GM23338 (cell line): ENCODE results near the gene MTHFD1L. TPM values are rescaled to one million over a fixed set of nuclear protein-coding genes. Genes with fewer than 3 reads are reported as not detected.

ENCODE experiments used
- ATAC-seq: fragments of 200-7000 bp; cut with Tn5 transposase; 3 replicates; pipeline ENCODE4 v1.9.1; 2020
- DNase-seq: peaks from one replicate; pipeline ENCODE4 v3.0.0-alpha.2; 2015; ENCODE audit warnings: low spot score
- H2AFZ ChIP-seq: fragments of 200-600 bp; sonication (generic); 2 replicates; pipeline ENCODE4 v1.8.0; 2016; ENCODE audit warnings: antibody characterized with exemption, mild to moderate bottlenecking, moderate library complexity
- H3F3A ChIP-seq: fragments of 200-600 bp; sonication (generic); replicated peaks from 2 replicates; pipeline ENCODE4 v1.8.0; 2017; ENCODE audit warnings: antibody characterized with exemption, mixed run types, low read depth
- H3K27ac ChIP-seq: fragments of 200-600 bp; sonication (generic); 2 replicates; pipeline ENCODE4 v1.6.1; 2016; ENCODE audit warnings: low read depth
- H3K27me3 ChIP-seq: fragments of 200-600 bp; sonication (generic); 2 replicates; pipeline ENCODE4 v1.8.0; 2016; ENCODE audit warnings: mild to moderate bottlenecking, mixed run types, moderate library complexity; ENCODE audit not compliant: insufficient read depth
- H3K36me3 ChIP-seq: fragments of 200-600 bp; sonication (generic); 2 replicates; pipeline ENCODE4 v1.8.0; 2016; ENCODE audit warnings: mild to moderate bottlenecking; ENCODE audit not compliant: insufficient read depth
- H3K4me1 ChIP-seq: fragments of 200-600 bp; sonication (generic); 2 replicates; pipeline ENCODE4 v1.8.0; 2016; ENCODE audit warnings: mild to moderate bottlenecking, moderate library complexity; ENCODE audit not compliant: insufficient read depth
- H3K4me2 ChIP-seq: fragments of 200-600 bp; sonication (generic); 2 replicates; pipeline ENCODE4 v1.7.1; 2017; ENCODE audit warnings: mixed run types
- H3K4me3 ChIP-seq: fragments of 200-600 bp; sonication (generic); 2 replicates; pipeline ENCODE4 v1.6.1; 2016; ENCODE audit warnings: mixed run types
- H3K79me2 ChIP-seq: fragments of 200-600 bp; sonication (generic); replicated peaks from 2 replicates; pipeline ENCODE4 v1.8.0; 2017; ENCODE audit warnings: mild to moderate bottlenecking; ENCODE audit not compliant: insufficient read depth
- H3K9me2 ChIP-seq: fragments of 200-600 bp; sonication (generic); 2 replicates; pipeline ENCODE4 v1.8.0; 2017; ENCODE audit not compliant: insufficient read depth
- H4K20me1 ChIP-seq: fragments of 200-600 bp; sonication (generic); replicated peaks from 2 replicates; pipeline ENCODE4 v1.8.0; 2017; ENCODE audit warnings: mild to moderate bottlenecking; ENCODE audit not compliant: insufficient read depth
- H3K27ac Mint-ChIP-seq: 2 replicates; pipeline ENCODE4 v1.8.0; 2020; ENCODE audit warnings: inconsistent platforms, mild to moderate bottlenecking, moderate library complexity, mixed read lengths
- H3K27me3 Mint-ChIP-seq: 3 replicates; pipeline ENCODE4 v1.8.0; 2022; ENCODE audit warnings: low read depth, mild to moderate bottlenecking, moderate library complexity, mixed read lengths, inconsistent platforms; ENCODE audit not compliant: insufficient read depth, poor library complexity
- H3K36me3 Mint-ChIP-seq: 3 replicates; pipeline ENCODE4 v1.8.0; 2021; ENCODE audit warnings: low read depth, mild to moderate bottlenecking, inconsistent platforms, moderate library complexity, mixed read lengths
- H3K4me1 Mint-ChIP-seq: 3 replicates; pipeline ENCODE4 v1.8.0; 2020; ENCODE audit warnings: mild to moderate bottlenecking, inconsistent platforms, mixed read lengths
- H3K4me3 Mint-ChIP-seq: 3 replicates; pipeline ENCODE4 v1.8.0; 2021; ENCODE audit warnings: moderate library complexity, mild to moderate bottlenecking, inconsistent platforms, mixed read lengths
- H3K9me3 Mint-ChIP-seq: 3 replicates; pipeline ENCODE4 v1.8.0; 2020; ENCODE audit warnings: moderate library complexity, mild to moderate bottlenecking, inconsistent platforms, mixed read lengths
- JUNB ChIP-seq: IDR thresholded peaks from one replicate; pipeline ENCODE4 v1.6.1; 2016; ENCODE audit warnings: antibody characterized with exemption; ENCODE audit not compliant: unreplicated experiment
- polyA plus RNA-seq: library from polyadenylated mRNA; unstranded; fragments of >200 nt; fragmentation: Nextera tagmentation; extraction: Ambion mirVana; gene quantifications from 2 replicates; pipeline ENCODE4 v1.2.1, GENCODE V29; 2016
- total RNA-seq: library from RNA; depleted of rRNA; stranded (reverse); fragments of >200 nt; shearing (Covaris generic); gene quantifications from 2 replicates; pipeline ENCODE4 v1.2.3, GENCODE V29; 2014
- TF ChIP-seq, protein P1 (sequence below), 2 experiments: fragments of 200-600 bp in 1 of 2; sonication (generic) in 1 of 2; conservative IDR thresholded peaks; 2 replicates each; pipeline versions ENCODE4 v1.5.1 to v1.6.1; 2016 to 2017; ENCODE audit warnings: antibody characterized with exemption in 2 of 2, low read depth in 2 of 2, mild to moderate bottlenecking in 2 of 2, moderate library complexity in 1 of 2
- TF ChIP-seq, protein P2 (sequence below): IDR thresholded peaks from one replicate; pipeline ENCODE4 v1.6.1; 2018; ENCODE audit warnings: antibody characterized with exemption; ENCODE audit not compliant: unreplicated experiment
- TF ChIP-seq, protein P3 (sequence below): fragments of 250-450 bp; sonication (Bioruptor Pico); IDR thresholded peaks from 2 replicates; pipeline ENCODE4 v1.5.0; 2020; ENCODE audit warnings: mild to moderate bottlenecking, moderate library complexity

MTHFD1L gene
- total and polyA plus RNA-seq, 2 experiments from 2014 or later = 53.2 to 66.8 TPM

DNA sequence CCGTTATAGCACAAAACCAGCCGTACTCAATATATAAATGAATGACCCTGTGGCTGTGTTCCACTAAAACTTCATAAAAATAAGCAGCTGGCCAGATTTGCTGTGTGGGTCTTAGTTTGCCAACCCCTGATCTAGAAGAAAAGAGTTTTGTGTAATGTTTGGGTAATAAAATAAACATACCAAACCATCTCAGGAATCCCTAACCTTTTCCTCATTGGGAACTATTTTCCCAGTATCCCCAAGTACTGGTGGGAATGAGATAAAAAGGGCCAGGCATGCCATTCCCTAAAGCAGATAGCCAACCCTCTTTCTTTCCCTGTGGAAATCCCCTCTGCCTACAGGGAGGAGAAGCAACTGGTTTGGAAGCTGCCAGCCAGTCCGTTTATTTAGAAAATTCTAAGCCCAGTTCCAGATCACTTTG, 205.1 kb downstream of the MTHFD1L start (continued):
- TF ChIP-seq, protein P1, sequence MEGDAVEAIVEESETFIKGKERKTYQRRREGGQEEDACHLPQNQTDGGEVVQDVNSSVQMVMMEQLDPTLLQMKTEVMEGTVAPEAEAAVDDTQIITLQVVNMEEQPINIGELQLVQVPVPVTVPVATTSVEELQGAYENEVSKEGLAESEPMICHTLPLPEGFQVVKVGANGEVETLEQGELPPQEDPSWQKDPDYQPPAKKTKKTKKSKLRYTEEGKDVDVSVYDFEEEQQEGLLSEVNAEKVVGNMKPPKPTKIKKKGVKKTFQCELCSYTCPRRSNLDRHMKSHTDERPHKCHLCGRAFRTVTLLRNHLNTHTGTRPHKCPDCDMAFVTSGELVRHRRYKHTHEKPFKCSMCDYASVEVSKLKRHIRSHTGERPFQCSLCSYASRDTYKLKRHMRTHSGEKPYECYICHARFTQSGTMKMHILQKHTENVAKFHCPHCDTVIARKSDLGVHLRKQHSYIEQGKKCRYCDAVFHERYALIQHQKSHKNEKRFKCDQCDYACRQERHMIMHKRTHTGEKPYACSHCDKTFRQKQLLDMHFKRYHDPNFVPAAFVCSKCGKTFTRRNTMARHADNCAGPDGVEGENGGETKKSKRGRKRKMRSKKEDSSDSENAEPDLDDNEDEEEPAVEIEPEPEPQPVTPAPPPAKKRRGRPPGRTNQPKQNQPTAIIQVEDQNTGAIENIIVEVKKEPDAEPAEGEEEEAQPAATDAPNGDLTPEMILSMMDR (conservative IDR thresholded peaks at IDR 0.05; ENCODE audit: low read depth in 2 of 2) = no peak
- TF ChIP-seq JUNB = no peak

DNA sequence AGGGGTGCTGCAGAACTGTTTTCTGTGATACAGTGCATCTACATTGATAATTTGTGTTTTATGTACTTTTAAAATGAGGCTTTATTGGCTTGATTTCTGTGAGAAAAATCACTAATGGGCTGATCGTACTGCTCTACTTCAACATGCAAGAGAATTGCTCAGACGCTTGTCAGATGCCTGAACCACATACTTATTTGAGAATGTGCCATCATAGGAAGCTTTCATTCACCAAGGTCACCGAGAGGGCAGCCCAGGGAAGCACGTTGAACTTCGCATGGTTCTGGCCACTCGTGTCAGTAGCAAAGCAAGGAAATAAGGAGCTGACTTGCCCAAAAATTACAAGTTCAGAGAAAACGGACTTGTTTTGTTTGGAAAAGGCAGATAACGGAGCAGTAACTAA, 205.8 kb downstream of the MTHFD1L start:
- no peak overlapping the region for H3K4me3 Mint-ChIP-seq
- ATAC-seq = no peak
- H3K4me2 ChIP-seq = no peak overlapping the region

DNA sequence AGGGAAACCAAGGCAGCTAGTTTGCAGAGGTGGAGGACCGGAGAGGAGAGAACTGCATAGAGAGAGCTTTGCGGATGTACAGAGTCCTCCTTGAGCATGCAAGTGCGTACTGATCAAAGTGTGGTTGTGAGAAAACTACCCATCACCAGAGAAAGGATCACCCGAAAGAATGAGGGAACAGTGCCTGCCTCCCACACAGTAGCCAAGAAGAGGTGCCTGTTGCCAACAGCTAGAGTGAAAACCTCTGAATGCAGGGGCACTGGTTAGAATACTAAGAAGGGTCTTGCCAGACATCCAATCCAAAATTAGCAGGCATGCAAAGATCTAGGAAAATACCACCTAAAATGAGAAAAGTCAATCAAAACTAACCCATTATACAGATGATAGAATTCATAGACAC, 207.6 kb downstream of the MTHFD1L start:
- Mint-ChIP-seq H3K27ac (no peak overlapping the region), H3K9me3 (no peaks in the 10 kb centered on the region), H3K27me3 (peaks cover 3% of the 10 kb centered on the region), H3K4me3 (no peak overlapping the region), H3K36me3 (peaks cover 28% of the 10 kb centered on the region), H3K4me1 (no peaks in the 10 kb centered on the region)
- Histone ChIP-seq H2AFZ (no peak overlapping the region), H3F3A (no peaks in the 10 kb centered on the region), H3K36me3 (no peaks in the 10 kb centered on the region), H3K27ac (no peak overlapping the region), H3K4me2 (no peak overlapping the region), H3K9me2 (no peaks in the 10 kb centered on the region), H4K20me1 (no peaks in the 10 kb centered on the region), H3K4me3 (no peak overlapping the region), H3K79me2 (no peaks in the 10 kb centered on the region), H3K27me3 (no peaks in the 10 kb centered on the region), H3K4me1 (no peaks in the 10 kb centered on the region)
- DNase-seq (no peak), ATAC-seq (no peak)
- TF ChIP-seq, protein P2, sequence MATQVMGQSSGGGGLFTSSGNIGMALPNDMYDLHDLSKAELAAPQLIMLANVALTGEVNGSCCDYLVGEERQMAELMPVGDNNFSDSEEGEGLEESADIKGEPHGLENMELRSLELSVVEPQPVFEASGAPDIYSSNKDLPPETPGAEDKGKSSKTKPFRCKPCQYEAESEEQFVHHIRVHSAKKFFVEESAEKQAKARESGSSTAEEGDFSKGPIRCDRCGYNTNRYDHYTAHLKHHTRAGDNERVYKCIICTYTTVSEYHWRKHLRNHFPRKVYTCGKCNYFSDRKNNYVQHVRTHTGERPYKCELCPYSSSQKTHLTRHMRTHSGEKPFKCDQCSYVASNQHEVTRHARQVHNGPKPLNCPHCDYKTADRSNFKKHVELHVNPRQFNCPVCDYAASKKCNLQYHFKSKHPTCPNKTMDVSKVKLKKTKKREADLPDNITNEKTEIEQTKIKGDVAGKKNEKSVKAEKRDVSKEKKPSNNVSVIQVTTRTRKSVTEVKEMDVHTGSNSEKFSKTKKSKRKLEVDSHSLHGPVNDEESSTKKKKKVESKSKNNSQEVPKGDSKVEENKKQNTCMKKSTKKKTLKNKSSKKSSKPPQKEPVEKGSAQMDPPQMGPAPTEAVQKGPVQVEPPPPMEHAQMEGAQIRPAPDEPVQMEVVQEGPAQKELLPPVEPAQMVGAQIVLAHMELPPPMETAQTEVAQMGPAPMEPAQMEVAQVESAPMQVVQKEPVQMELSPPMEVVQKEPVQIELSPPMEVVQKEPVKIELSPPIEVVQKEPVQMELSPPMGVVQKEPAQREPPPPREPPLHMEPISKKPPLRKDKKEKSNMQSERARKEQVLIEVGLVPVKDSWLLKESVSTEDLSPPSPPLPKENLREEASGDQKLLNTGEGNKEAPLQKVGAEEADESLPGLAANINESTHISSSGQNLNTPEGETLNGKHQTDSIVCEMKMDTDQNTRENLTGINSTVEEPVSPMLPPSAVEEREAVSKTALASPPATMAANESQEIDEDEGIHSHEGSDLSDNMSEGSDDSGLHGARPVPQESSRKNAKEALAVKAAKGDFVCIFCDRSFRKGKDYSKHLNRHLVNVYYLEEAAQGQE = no peak
- TF ChIP-seq, protein P3, sequence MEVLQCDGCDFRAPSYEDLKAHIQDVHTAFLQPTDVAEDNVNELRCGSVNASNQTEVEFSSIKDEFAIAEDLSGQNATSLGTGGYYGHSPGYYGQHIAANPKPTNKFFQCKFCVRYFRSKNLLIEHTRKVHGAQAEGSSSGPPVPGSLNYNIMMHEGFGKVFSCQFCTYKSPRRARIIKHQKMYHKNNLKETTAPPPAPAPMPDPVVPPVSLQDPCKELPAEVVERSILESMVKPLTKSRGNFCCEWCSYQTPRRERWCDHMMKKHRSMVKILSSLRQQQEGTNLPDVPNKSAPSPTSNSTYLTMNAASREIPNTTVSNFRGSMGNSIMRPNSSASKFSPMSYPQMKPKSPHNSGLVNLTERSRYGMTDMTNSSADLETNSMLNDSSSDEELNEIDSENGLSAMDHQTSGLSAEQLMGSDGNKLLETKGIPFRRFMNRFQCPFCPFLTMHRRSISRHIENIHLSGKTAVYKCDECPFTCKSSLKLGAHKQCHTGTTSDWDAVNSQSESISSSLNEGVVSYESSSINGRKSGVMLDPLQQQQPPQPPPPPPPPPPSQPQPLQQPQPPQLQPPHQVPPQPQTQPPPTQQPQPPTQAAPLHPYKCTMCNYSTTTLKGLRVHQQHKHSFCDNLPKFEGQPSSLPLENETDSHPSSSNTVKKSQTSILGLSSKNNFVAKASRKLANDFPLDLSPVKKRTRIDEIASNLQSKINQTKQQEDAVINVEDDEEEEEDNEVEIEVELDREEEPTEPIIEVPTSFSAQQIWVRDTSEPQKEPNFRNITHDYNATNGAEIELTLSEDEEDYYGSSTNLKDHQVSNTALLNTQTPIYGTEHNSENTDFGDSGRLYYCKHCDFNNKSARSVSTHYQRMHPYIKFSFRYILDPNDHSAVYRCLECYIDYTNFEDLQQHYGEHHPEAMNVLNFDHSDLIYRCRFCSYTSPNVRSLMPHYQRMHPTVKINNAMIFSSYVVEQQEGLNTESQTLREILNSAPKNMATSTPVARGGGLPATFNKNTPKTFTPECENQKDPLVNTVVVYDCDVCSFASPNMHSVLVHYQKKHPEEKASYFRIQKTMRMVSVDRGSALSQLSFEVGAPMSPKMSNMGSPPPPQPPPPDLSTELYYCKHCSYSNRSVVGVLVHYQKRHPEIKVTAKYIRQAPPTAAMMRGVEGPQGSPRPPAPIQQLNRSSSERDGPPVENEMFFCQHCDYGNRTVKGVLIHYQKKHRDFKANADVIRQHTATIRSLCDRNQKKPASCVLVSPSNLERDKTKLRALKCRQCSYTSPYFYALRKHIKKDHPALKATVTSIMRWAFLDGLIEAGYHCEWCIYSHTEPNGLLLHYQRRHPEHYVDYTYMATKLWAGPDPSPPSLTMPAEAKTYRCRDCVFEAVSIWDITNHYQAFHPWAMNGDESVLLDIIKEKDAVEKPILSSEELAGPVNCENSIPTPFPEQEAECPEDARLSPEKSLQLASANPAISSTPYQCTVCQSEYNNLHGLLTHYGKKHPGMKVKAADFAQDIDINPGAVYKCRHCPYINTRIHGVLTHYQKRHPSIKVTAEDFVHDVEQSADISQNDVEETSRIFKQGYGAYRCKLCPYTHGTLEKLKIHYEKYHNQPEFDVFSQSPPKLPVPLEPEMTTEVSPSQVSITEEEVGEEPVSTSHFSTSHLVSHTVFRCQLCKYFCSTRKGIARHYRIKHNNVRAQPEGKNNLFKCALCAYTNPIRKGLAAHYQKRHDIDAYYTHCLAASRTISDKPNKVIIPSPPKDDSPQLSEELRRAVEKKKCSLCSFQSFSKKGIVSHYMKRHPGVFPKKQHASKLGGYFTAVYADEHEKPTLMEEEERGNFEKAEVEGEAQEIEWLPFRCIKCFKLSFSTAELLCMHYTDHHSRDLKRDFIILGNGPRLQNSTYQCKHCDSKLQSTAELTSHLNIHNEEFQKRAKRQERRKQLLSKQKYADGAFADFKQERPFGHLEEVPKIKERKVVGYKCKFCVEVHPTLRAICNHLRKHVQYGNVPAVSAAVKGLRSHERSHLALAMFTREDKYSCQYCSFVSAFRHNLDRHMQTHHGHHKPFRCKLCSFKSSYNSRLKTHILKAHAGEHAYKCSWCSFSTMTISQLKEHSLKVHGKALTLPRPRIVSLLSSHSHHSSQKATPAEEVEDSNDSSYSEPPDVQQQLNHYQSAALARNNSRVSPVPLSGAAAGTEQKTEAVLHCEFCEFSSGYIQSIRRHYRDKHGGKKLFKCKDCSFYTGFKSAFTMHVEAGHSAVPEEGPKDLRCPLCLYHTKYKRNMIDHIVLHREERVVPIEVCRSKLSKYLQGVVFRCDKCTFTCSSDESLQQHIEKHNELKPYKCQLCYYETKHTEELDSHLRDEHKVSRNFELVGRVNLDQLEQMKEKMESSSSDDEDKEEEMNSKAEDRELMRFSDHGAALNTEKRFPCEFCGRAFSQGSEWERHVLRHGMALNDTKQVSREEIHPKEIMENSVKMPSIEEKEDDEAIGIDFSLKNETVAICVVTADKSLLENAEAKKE = no peak

More for the DNA sequence above, 205.8 kb downstream of the MTHFD1L start:
- Histone ChIP-seq H3K27ac (no peak overlapping the region), H4K20me1 (no peaks in the 10 kb centered on the region), H3F3A (no peaks in the 10 kb centered on the region), H3K4me1 (no peaks in the 10 kb centered on the region), H2AFZ (no peak overlapping the region), H3K27me3 (no peaks in the 10 kb centered on the region), H3K9me2 (no peaks in the 10 kb centered on the region), H3K36me3 (no peaks in the 10 kb centered on the region), H3K79me2 (no peaks in the 10 kb centered on the region), H3K4me3 (no peak overlapping the region)
- Mint-ChIP-seq H3K27me3 (peaks cover 3% of the 10 kb centered on the region), H3K9me3 (no peaks in the 10 kb centered on the region), H3K4me1 (no peaks in the 10 kb centered on the region), H3K36me3 (peaks cover 24% of the 10 kb centered on the region), H3K27ac (no peak overlapping the region)
- DNase-seq = no peak
- TF ChIP-seq, protein P1 (conservative IDR thresholded peaks at IDR 0.05; ENCODE audit: low read depth in 2 of 2) = no peak
